ENCODE measurements around the gene ERP27.

The ERP27 gene

DNA sequence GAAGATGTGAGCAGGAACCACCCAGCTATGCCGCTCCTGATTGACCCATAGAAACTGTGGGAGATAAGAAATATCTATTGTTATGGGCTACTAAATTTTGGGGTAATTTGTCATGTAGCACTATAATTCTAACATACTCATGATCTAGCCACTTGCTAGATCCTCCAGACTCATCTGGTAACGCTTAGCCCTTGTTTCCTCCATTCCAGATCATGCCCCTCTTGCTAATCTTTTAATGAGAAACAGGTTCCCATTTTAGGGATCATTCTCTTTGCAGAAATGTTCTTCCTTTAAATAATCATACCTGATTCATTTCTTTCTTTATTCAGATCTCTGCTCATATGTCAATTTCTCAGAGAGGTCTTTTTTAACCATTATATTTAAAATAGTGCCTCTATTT lies 26.9 kb upstream of the ERP27 start:
- no peak overlapping the region for H3K4me3 Mint-ChIP-seq
- H3K4me1 Mint-ChIP-seq: peaks cover 31% of the 10 kb centered on the region
- CTCF ChIA-PET: interaction anchor here (1.1 to 1.4 kb wide), 2 partner anchors 17 to 28 kb away, joined by 3 read pairs; no protein-coding TSS in a partner anchor
- H3K9me3 Mint-ChIP-seq: no peaks in the 10 kb centered on the region
- DNase-seq: no peak
- peaks cover 18% of the 10 kb centered on the region for H3K36me3 Mint-ChIP-seq
- H3K27ac Mint-ChIP-seq: peak overlapping the region; percentile 14
- no peaks in the 10 kb centered on the region for H3K27me3 Mint-ChIP-seq

DNA sequence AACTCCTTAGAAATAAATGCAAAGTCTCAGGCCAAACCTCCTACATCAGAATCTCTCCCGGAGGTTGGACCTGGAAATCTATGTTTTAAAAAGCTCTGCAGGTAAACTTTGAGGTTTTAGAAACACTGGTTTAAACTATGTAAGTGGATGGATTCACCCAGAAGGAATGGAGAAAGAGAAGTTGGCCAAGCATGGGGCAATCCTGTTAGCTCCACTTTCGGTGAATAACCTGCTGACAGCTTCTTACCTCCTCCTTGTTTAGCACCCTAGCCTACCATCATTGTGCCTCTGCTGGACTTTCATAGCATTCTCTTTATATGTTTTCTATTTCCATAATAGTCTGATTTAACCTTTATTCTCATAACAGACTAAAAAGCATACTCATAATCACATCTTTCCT lies 26.1 kb upstream of the ERP27 start:
- CTCF ChIA-PET: interaction anchor here (1.1 to 1.4 kb wide), 2 partner anchors 16 to 27 kb away, joined by 3 read pairs; no protein-coding TSS in a partner anchor
- H3K9me3 Mint-ChIP-seq: no peaks in the 10 kb centered on the region
- H3K4me3 Mint-ChIP-seq: no peak overlapping the region
- peaks cover 31% of the 10 kb centered on the region for H3K4me1 Mint-ChIP-seq
- peak overlapping the region; percentile 99 for H3K27ac Mint-ChIP-seq
- H3K36me3 Mint-ChIP-seq: peaks cover 24% of the 10 kb centered on the region
- H3K27me3 Mint-ChIP-seq: no peaks in the 10 kb centered on the region
- no peak for DNase-seq

GRCh38 chr12:14963520-14963919 lies 25.2 kb upstream of the ERP27 start:
- H3K9me3 Mint-ChIP-seq: no peaks in the 10 kb centered on the region
- peak overlapping the region; percentile 33 for H3K4me3 Mint-ChIP-seq
- H3K4me1 Mint-ChIP-seq: peaks cover 32% of the 10 kb centered on the region
- H3K36me3 Mint-ChIP-seq: peaks cover 32% of the 10 kb centered on the region
- CTCF ChIA-PET: no interaction called here
- DNase-seq: no peak
- no peaks in the 10 kb centered on the region for H3K27me3 Mint-ChIP-seq
- H3K27ac Mint-ChIP-seq: peak overlapping the region; percentile 99

DNA sequence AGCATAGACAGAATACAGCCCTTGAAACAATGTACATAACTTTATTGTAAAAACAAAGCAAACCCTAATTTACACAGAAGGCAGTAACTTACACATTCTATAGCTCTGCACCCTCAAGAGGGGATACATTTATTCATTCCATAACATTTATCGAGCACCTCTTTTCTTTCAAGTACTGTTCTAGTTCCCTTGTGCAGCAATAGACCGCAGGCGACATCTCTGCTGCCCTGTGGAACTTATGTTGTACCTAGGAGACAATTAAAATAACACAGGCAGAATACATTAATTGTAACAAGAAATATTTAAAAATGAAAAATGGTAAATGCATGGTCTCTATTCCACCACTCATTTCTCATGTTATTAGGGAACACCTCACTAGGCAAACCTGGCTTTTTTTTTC lies 24.5 kb upstream of the ERP27 start:
- DNase-seq: no peak
- Mint-ChIP-seq H3K9me3 (no peaks in the 10 kb centered on the region), H3K27me3 (no peaks in the 10 kb centered on the region), H3K4me3 (peak overlapping the region; percentile 95), H3K27ac (peak overlapping the region; percentile 99), H3K4me1 (peaks cover 36% of the 10 kb centered on the region), H3K36me3 (peaks cover 40% of the 10 kb centered on the region)
- CTCF ChIA-PET: no interaction called here

DNA sequence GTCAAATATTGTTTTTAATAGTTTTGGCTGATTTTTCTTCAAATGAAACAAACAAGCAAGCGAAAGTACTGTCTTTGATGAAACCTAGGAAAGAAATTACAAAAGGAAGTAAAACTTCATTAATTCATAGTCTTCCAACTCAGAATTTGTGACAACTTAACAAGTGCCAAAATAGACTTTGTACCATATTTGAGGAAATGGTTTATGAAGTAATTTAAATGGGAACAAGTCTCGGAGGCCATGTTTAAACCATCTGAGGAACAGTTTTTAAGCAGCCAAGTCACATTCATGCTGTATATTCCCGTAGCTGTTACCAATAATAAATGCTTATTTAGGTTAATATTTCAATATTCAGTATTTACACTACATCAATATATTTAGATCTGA lies 23.8 kb upstream of the ERP27 start:
- H3K9me3 Mint-ChIP-seq: no peaks in the 10 kb centered on the region
- peak overlapping the region; percentile 95 for H3K4me3 Mint-ChIP-seq
- H3K36me3 Mint-ChIP-seq: peaks cover 45% of the 10 kb centered on the region
- H3K27ac Mint-ChIP-seq: peak overlapping the region; percentile 99
- CTCF ChIA-PET: interaction anchor here (0.8 to 1.3 kb wide), 3 partner anchors 11 to 116 kb away, joined by 4 to 5 read pairs (median 5); no protein-coding TSS in a partner anchor
- H3K4me1 Mint-ChIP-seq: peaks cover 41% of the 10 kb centered on the region
- no peak for DNase-seq
- H3K27me3 Mint-ChIP-seq: no peaks in the 10 kb centered on the region

DNA sequence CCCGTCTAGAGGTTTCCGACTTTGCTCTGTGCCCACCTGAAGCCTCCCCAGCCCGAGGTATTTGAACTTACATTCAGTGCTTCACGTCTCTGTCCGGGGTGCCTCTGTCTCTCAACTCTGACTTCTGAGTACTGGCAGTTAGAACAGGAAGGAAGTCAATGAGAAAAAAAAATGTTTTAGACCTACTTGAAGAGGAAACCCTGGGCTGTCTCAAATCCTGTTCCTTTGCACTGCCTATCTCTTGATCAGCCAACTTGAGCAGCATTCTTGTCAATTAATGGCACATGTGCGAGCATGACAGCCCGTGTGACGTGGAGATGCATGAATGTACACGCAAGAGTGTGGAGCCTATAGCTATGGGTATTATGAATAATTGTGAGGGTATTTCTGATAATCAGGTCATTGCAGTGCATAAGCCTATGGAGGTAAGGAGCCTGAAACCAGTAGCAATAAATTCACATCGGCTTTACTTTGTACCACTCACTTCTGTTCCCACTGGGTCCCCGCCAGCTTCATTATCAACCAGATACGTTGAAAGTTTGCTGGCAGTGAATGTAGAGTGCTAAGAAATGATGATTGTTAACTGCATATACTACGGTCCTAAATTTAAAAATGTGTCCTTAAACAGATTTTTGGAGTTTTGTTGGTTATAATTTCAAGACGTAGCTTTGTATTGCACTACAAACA lies 23.3 kb upstream of the ERP27 start, which contains the start of gene ARHGDIB:
Gene ARHGDIB (minus strand): TSS at position 136 of the 687 bp plus-strand sequence. CDS start 10,889 bp downstream, outside the sequence.
- peak; percentile 92 for DNase-seq
- Mint-ChIP-seq H3K36me3 (peaks cover 51% of the 10 kb centered on the region), H3K9me3 (no peaks in the 10 kb centered on the region), H3K27ac (peak within 1 kb of the TSS; percentile 99), H3K27me3 (no peaks in the 10 kb centered on the region), H3K4me1 (peaks cover 46% of the 10 kb centered on the region), H3K4me3 (peak within 1 kb of the TSS; percentile 95)
- CTCF ChIA-PET: interaction anchor here (0.8 to 1.3 kb wide), 3 partner anchors 11 to 116 kb away, joined by 4 to 5 read pairs (median 5); no protein-coding TSS in a partner anchor

- H3K27ac Mint-ChIP-seq: peak overlapping the region; percentile 99
Observed at GRCh38 chr12:14960548-14961465, 22.5 kb upstream of the ERP27 start.

GRCh38 chr12:14959916-14960496 lies 21.7 kb upstream of the ERP27 start:
- no peaks in the 10 kb centered on the region for H3K9me3 Mint-ChIP-seq
- peaks cover 58% of the 10 kb centered on the region for H3K36me3 Mint-ChIP-seq
- peak overlapping the region; percentile 99 for H3K27ac Mint-ChIP-seq
- H3K4me3 Mint-ChIP-seq: peak overlapping the region; percentile 95
- CTCF ChIA-PET: interaction anchor here (1.0 to 1.5 kb wide), 2 partner anchors 9 to 23 kb away, joined by 3 read pairs; no protein-coding TSS in a partner anchor
- H3K4me1 Mint-ChIP-seq: peaks cover 52% of the 10 kb centered on the region
- no peak for DNase-seq
- no peaks in the 10 kb centered on the region for H3K27me3 Mint-ChIP-seq

More at GRCh38 chr12:14960548-14961465, 22.5 kb upstream of the ERP27 start:
- DNase-seq: peak; percentile 67
- peaks cover 54% of the 10 kb centered on the region for H3K36me3 Mint-ChIP-seq
- CTCF ChIA-PET: interaction anchor here (1.0 to 1.3 kb wide), 2 partner anchors 10 to 16 kb away, joined by 5 read pairs; no protein-coding TSS in a partner anchor
- H3K9me3 Mint-ChIP-seq: no peaks in the 10 kb centered on the region
- no peaks in the 10 kb centered on the region for H3K27me3 Mint-ChIP-seq
- H3K4me3 Mint-ChIP-seq: peak overlapping the region; percentile 95
- H3K4me1 Mint-ChIP-seq: peaks cover 54% of the 10 kb centered on the region

DNA sequence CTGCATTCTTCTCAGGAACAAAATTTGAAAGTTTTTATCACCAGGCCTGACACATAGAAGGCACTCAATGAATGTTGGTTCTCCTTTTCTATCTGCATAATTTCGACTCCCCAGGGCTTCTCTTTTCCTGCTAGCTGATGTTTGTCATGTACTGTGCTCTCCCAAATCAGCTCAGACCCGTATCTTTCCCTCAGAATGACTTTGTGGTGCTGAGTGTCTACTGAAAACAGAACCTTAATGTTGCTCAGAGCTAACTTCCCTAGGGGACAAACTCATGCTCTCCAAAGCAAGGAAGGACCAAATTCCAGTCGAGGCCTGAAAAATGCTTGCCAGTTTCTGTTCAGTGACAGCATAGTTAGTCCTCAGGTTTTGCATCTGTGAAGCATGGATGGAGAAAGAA lies 21.1 kb upstream of the ERP27 start:
- CTCF ChIA-PET: interaction anchor here (1.0 to 1.5 kb wide), 2 partner anchors 9 to 22 kb away, joined by 3 read pairs; no protein-coding TSS in a partner anchor
- peaks cover 61% of the 10 kb centered on the region for H3K36me3 Mint-ChIP-seq
- peaks cover 51% of the 10 kb centered on the region for H3K4me1 Mint-ChIP-seq
- H3K27me3 Mint-ChIP-seq: no peaks in the 10 kb centered on the region
- peak overlapping the region; percentile 99 for H3K27ac Mint-ChIP-seq
- no peaks in the 10 kb centered on the region for H3K9me3 Mint-ChIP-seq
- no peak for DNase-seq
- H3K4me3 Mint-ChIP-seq: peak overlapping the region; percentile 95

- CTCF ChIA-PET: interaction anchor here (1.0 to 1.5 kb wide), 2 partner anchors 8 to 22 kb away, joined by 3 read pairs; no protein-coding TSS in a partner anchor
- peak overlapping the region; percentile 95 for H3K4me3 Mint-ChIP-seq
- H3K36me3 Mint-ChIP-seq: peaks cover 64% of the 10 kb centered on the region
- H3K27ac Mint-ChIP-seq: peak overlapping the region; percentile 99
- no peaks in the 10 kb centered on the region for H3K27me3 Mint-ChIP-seq
- DNase-seq: peak; percentile 50
- H3K4me1 Mint-ChIP-seq: peaks cover 51% of the 10 kb centered on the region
- no peaks in the 10 kb centered on the region for H3K9me3 Mint-ChIP-seq
Observed at GRCh38 chr12:14959126-14959440, 20.7 kb upstream of the ERP27 start.

DNA sequence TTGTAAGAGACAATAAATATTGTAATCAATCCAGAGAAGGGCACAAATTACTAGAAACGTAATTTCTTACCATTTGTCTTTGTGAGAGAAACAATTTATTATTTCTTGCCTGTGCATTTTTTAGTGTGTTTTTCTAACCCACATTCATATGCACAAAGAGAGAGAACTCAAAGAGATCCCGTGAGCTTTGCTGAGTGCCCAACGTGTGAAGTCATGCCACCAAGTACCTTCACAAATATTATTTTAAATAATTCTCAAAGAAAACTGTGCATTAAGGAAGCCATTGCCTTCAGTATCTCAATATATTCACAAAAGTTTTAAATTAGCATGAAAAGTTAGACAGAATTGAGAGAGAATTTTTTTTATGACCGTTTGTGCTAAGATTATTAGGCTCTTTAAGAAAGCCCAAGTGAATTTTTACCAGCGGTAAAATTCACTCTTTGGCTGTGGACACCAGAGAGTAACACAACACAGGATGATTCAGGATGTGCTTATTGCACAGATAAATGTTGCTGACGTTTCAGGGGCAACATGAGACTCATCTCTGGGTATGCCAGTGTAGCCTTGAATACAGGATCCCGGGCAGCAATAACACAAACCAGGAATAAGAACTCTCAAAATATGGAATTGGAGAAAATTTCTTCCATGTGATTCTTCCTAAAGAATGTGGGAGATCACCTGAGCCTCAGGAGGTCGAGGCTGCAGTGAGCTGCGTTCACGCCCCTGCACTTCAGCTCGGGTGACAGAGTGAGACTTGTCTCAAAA lies 20.2 kb upstream of the ERP27 start:
- CTCF ChIA-PET: interaction anchor here (1.5 kb wide), 1 partner anchor 8 kb away, joined by 3 read pairs; no protein-coding TSS in a partner anchor
- no peak for DNase-seq

GRCh38 chr12:14957551-14958168 lies 19.3 kb upstream of the ERP27 start:
- H3K27me3 Mint-ChIP-seq: no peaks in the 10 kb centered on the region
- peak overlapping the region; percentile 95 for H3K4me3 Mint-ChIP-seq
- peak overlapping the region; percentile 99 for H3K27ac Mint-ChIP-seq
- no peaks in the 10 kb centered on the region for H3K9me3 Mint-ChIP-seq
- DNase-seq: no peak
- H3K36me3 Mint-ChIP-seq: peaks cover 69% of the 10 kb centered on the region
- CTCF ChIA-PET: no interaction called here
- H3K4me1 Mint-ChIP-seq: peaks cover 53% of the 10 kb centered on the region

More for the DNA sequence above, 20.2 kb upstream of the ERP27 start:
- H3K27me3 Mint-ChIP-seq: no peaks in the 10 kb centered on the region
- H3K9me3 Mint-ChIP-seq: no peaks in the 10 kb centered on the region
- peak overlapping the region; percentile 95 for H3K4me3 Mint-ChIP-seq
- H3K36me3 Mint-ChIP-seq: peaks cover 65% of the 10 kb centered on the region
- H3K4me1 Mint-ChIP-seq: peaks cover 51% of the 10 kb centered on the region
- H3K27ac Mint-ChIP-seq: peak overlapping the region; percentile 99

- Mint-ChIP-seq H3K9me3 (no peaks in the 10 kb centered on the region), H3K27ac (peak overlapping the region; percentile 86), H3K4me3 (peak overlapping the region; percentile 95), H3K4me1 (peaks cover 60% of the 10 kb centered on the region), H3K36me3 (peaks cover 75% of the 10 kb centered on the region), H3K27me3 (no peaks in the 10 kb centered on the region)
- CTCF ChIA-PET: no interaction called here
- no peak for DNase-seq
Observed at GRCh38 chr12:14956905-14957304, 18.6 kb upstream of the ERP27 start.
